H9 (cell line): ENCODE measurements around the gene RAD1. TPM values are rescaled to one million over a fixed set of nuclear protein-coding genes. Genes with fewer than 3 reads are reported as not detected.
"Not testable (repeated sequence)": the region's sequence is repeated elsewhere in the genome, so short reads cannot be mapped to it uniquely, and the experiment has no call there.

ENCODE experiments used
- DNase-seq: peaks from one replicate; pipeline ENCODE4 v3.0.0-alpha.2; 2017
- H2AFZ ChIP-seq: one replicate; pipeline ENCODE4 v1.6.1; 2013; ENCODE audit warnings: mild to moderate bottlenecking, low read length, control low read depth, moderate library complexity
- H2AK5ac ChIP-seq: 2 replicates; pipeline ENCODE4 v1.6.1; 2013; ENCODE audit warnings: low read length, control low read depth, mixed read lengths; ENCODE audit not compliant: insufficient read length
- H2BK120ac ChIP-seq: one replicate; pipeline ENCODE4 v1.6.1; 2013; ENCODE audit warnings: low read depth, mild to moderate bottlenecking, low read length, control low read depth, inconsistent platforms; ENCODE audit not compliant: poor library complexity, severe bottlenecking
- H2BK12ac ChIP-seq: 2 replicates; pipeline ENCODE4 v1.6.1; 2013; ENCODE audit warnings: low read length, control low read depth, mixed read lengths, low read depth; ENCODE audit not compliant: insufficient read length
- H2BK15ac ChIP-seq: 2 replicates; pipeline ENCODE4 v1.6.1; 2013; ENCODE audit warnings: low read depth, low read length, control low read depth
- H2BK20ac ChIP-seq: one replicate; pipeline ENCODE4 v1.6.1; 2013; ENCODE audit warnings: low read depth, mild to moderate bottlenecking, low read length, control low read depth, inconsistent platforms; ENCODE audit not compliant: poor library complexity, severe bottlenecking
- H2BK5ac ChIP-seq: 2 replicates; pipeline ENCODE4 v1.6.1; 2013; ENCODE audit warnings: low read length, control low read depth, mixed read lengths; ENCODE audit not compliant: insufficient read length
- H3K14ac ChIP-seq: 2 replicates; pipeline ENCODE4 v1.6.1; 2013; ENCODE audit warnings: low read length, control low read depth; ENCODE audit not compliant: insufficient read depth
- H3K18ac ChIP-seq: 2 replicates; pipeline ENCODE4 v1.6.1; 2013; ENCODE audit warnings: low read depth, mild to moderate bottlenecking, mixed read lengths, low read length, control low read depth; ENCODE audit not compliant: insufficient read length
- H3K23ac ChIP-seq: 2 replicates; pipeline ENCODE4 v1.6.1; 2013; ENCODE audit warnings: low read length, control low read depth, mixed read lengths, low read depth; ENCODE audit not compliant: insufficient read length
- H3K23me2 ChIP-seq: 2 replicates; pipeline ENCODE4 v1.6.1; 2013; ENCODE audit warnings: low read depth, mild to moderate bottlenecking, mixed read lengths, low read length, control low read depth; ENCODE audit not compliant: insufficient read length, poor library complexity, severe bottlenecking
- H3K27ac ChIP-seq: 2 replicates; pipeline ENCODE4 v1.5.1; 2013; ENCODE audit warnings: low read length, control low read depth, mixed read lengths, low read depth; ENCODE audit not compliant: insufficient read length
- H3K27me3 ChIP-seq: 2 replicates; pipeline ENCODE4 v1.6.1; 2013; ENCODE audit warnings: low read length, control low read depth, inconsistent platforms; ENCODE audit not compliant: insufficient read depth
- H3K4ac ChIP-seq: 2 replicates; pipeline ENCODE4 v1.6.1; 2013; ENCODE audit warnings: low read depth, mild to moderate bottlenecking, control low read depth, inconsistent platforms, low read length, moderate library complexity
- H3K4me1 ChIP-seq: 2 replicates; pipeline ENCODE4 v1.6.1; 2013; ENCODE audit warnings: low read length, control low read depth, inconsistent platforms; ENCODE audit not compliant: insufficient read depth
- H3K4me2 ChIP-seq: 2 replicates; pipeline ENCODE4 v1.6.1; 2013; ENCODE audit warnings: low read length, control low read depth, mixed read lengths; ENCODE audit not compliant: insufficient read length, insufficient read depth
- H3K56ac ChIP-seq: 2 replicates; pipeline ENCODE4 v1.6.1; 2013; ENCODE audit warnings: low read depth, mild to moderate bottlenecking, mixed read lengths, low read length, control low read depth; ENCODE audit not compliant: insufficient read length
- H3K79me1 ChIP-seq: 2 replicates; pipeline ENCODE4 v1.6.1; 2013; ENCODE audit warnings: low read depth, mild to moderate bottlenecking, moderate library complexity, low read length, control low read depth, inconsistent platforms; ENCODE audit not compliant: insufficient read depth, poor library complexity, severe bottlenecking
- H3K79me2 ChIP-seq: 2 replicates; pipeline ENCODE4 v1.6.1; 2013; ENCODE audit warnings: low read length, control low read depth, inconsistent platforms; ENCODE audit not compliant: insufficient read depth
- H3K9ac ChIP-seq: 2 replicates; pipeline ENCODE4 v1.6.1; 2013; ENCODE audit warnings: low read length, control low read depth, mixed read lengths; ENCODE audit not compliant: insufficient read length; ENCODE audit errors: extremely low read depth
- H3K9me3 ChIP-seq: one replicate; pipeline ENCODE4 v1.6.1; 2013; ENCODE audit warnings: low read depth, low read length, inconsistent platforms; ENCODE audit not compliant: control insufficient read depth
- H3T11ph ChIP-seq: one replicate; pipeline ENCODE4 v1.6.1; 2013; ENCODE audit warnings: mild to moderate bottlenecking, low read length, control low read depth, inconsistent platforms
- H4K20me1 ChIP-seq: one replicate; pipeline ENCODE4 v1.6.1; 2013; ENCODE audit not compliant: control insufficient read depth, insufficient read length, insufficient read depth
- H4K5ac ChIP-seq: 2 replicates; pipeline ENCODE4 v1.6.1; 2013; ENCODE audit warnings: low read depth, mild to moderate bottlenecking, mixed read lengths, low read length, control low read depth; ENCODE audit not compliant: insufficient read length
- H4K8ac ChIP-seq: replicated peaks from 2 replicates; pipeline ENCODE4 v1.6.1; 2013; ENCODE audit warnings: low read length, control low read depth, mixed read lengths, low read depth; ENCODE audit not compliant: insufficient read length
- H4K91ac ChIP-seq: 2 replicates; pipeline ENCODE4 v1.6.1; 2013; ENCODE audit warnings: low read depth, mild to moderate bottlenecking, moderate library complexity, mixed read lengths, low read length, control low read depth; ENCODE audit not compliant: insufficient read length
- H3K27ac Mint-ChIP-seq, 3 experiments: 2 replicates in 2 of 3; 3 replicates in 1 of 3; pipeline ENCODE4 v1.8.0; 2020 to 2021; ENCODE audit warnings: mixed read lengths in 3 of 3, mild to moderate bottlenecking in 1 of 3, moderate library complexity in 1 of 3
- H3K27me3 Mint-ChIP-seq: 2 replicates; pipeline ENCODE4 v1.8.0; 2021; ENCODE audit warnings: low read depth, mild to moderate bottlenecking, moderate library complexity, mixed read lengths
- H3K36me3 Mint-ChIP-seq, 3 experiments: 2 replicates in 2 of 3; 3 replicates in 1 of 3; pipeline ENCODE4 v1.8.0; 2020 to 2021; ENCODE audit warnings: low read depth in 3 of 3, mixed read lengths in 3 of 3; ENCODE audit not compliant: insufficient read depth in 1 of 3
- H3K4me1 Mint-ChIP-seq, 2 experiments: 2 replicates each; pipeline ENCODE4 v1.8.0; 2020; ENCODE audit warnings: mixed read lengths in 2 of 2
- H3K4me3 Mint-ChIP-seq, 2 experiments: 2 replicates in 1 of 2; 3 replicates in 1 of 2; pipeline ENCODE4 v1.8.0; 2020 to 2021; ENCODE audit warnings: mild to moderate bottlenecking in 2 of 2, mixed read lengths in 2 of 2, moderate library complexity in 1 of 2
- H3K9me3 Mint-ChIP-seq, 2 experiments: 2 replicates in 1 of 2; 3 replicates in 1 of 2; pipeline ENCODE4 v1.8.0; 2020; ENCODE audit warnings: mild to moderate bottlenecking in 2 of 2, mixed read lengths in 2 of 2, moderate library complexity in 1 of 2
- CTCF ChIP-seq: fragments of 200-600 bp; sonication (generic); conservative IDR thresholded peaks from 3 replicates; pipeline ENCODE4 v1.8.0; 2021; ENCODE audit warnings: antibody characterized with exemption, mild to moderate bottlenecking
- WGBS: extraction: QIAGEN DNeasy Blood & Tissue Kit; methylation state at CpG from one replicate; pipeline ENCODE4 v1.1.7; 2013; ENCODE audit warnings: missing lambda C conversion rate, low lambda C conversion rate, mixed read lengths; ENCODE audit not compliant: insufficient read length; ENCODE audit errors: extremely low coverage; 5-methylcytosine and 5-hydroxymethylcytosine counted together
- total RNA-seq: library from RNA; stranded (reverse); gene quantifications from 2 replicates; pipeline ENCODE4 v1.2.1, GENCODE V29; 2021

The RAD1 gene
- total RNA-seq, 1 experiment from 2014 or later = 39.5 TPM

- H4K8ac ChIP-seq = no peak overlapping the region
- Mint-ChIP-seq H3K27me3 (no peaks in the 10 kb centered on the region), H3K27ac (no peak overlapping the region; a peak in 1 of 7 replicates), H3K36me3 (peaks cover 34 to 79% (median 69%) of the 10 kb centered on the region in 3 experiments), H3K4me3 (no peak overlapping the region), H3K4me1 (peaks cover 2 to 4% of the 10 kb centered on the region in 2 experiments; a peak in 3 of 4 replicates), H3K9me3 (no peaks in the 10 kb centered on the region)
- no peaks in the 10 kb centered on the region for H3K4me1 ChIP-seq
- H2BK5ac ChIP-seq = no peak overlapping the region
- no peak overlapping the region for H4K91ac ChIP-seq
- no peak overlapping the region for H2BK15ac ChIP-seq
- H3K23ac ChIP-seq = no peak overlapping the region
- no peak overlapping the region for H3K14ac ChIP-seq
- no peaks in the 10 kb centered on the region for H3K79me2 ChIP-seq
- no peak overlapping the region for H3K4ac ChIP-seq
- no peak overlapping the region for H3K4me2 ChIP-seq
- no peak for DNase-seq
- no peak overlapping the region for H2AFZ ChIP-seq
- H2AK5ac ChIP-seq = no peak overlapping the region
- TF ChIP-seq CTCF = no peak
- no peaks in the 10 kb centered on the region for H3K9me3 ChIP-seq
- H3K56ac ChIP-seq = no peak overlapping the region
- no peak overlapping the region for H4K5ac ChIP-seq
- H3K23me2 ChIP-seq = no peaks in the 10 kb centered on the region
- no peaks in the 10 kb centered on the region for H4K20me1 ChIP-seq
- no peak overlapping the region for H2BK20ac ChIP-seq
- no peaks in the 10 kb centered on the region for H3K79me1 ChIP-seq
- no CpG with 5 or more reads among the region's 3 CpGs for WGBS
- no peaks in the 10 kb centered on the region for H3K27me3 ChIP-seq
- H3T11ph ChIP-seq = no peak overlapping the region
- no peak overlapping the region for H2BK120ac ChIP-seq
- no peak overlapping the region for H3K18ac ChIP-seq
- H3K27ac ChIP-seq = no peak overlapping the region
- no peak overlapping the region for H2BK12ac ChIP-seq
- H3K9ac ChIP-seq = no peak overlapping the region
These were observed 8.6 kb upstream of the RAD1 start for GRCh38 chr5:34923694-34924461.

- not testable (repeated sequence) for H3T11ph ChIP-seq, H4K8ac ChIP-seq, DNase-seq, H3K14ac ChIP-seq, H3K23me2 ChIP-seq, H3K56ac ChIP-seq, H3K4me1 Mint-ChIP-seq, H2BK12ac ChIP-seq, H2BK5ac ChIP-seq, H3K27me3 ChIP-seq, H3K9me3 Mint-ChIP-seq, H3K27ac ChIP-seq, H3K4me1 ChIP-seq, H3K79me2 ChIP-seq, H2AK5ac ChIP-seq, H3K4ac ChIP-seq, H2BK120ac ChIP-seq, H3K79me1 ChIP-seq, H3K4me3 Mint-ChIP-seq, H4K91ac ChIP-seq, H4K5ac ChIP-seq, H3K9me3 ChIP-seq, H3K27me3 Mint-ChIP-seq, H3K23ac ChIP-seq, H2BK20ac ChIP-seq, H3K18ac ChIP-seq, H4K20me1 ChIP-seq, H2BK15ac ChIP-seq, H2AFZ ChIP-seq, H3K9ac ChIP-seq, H3K4me2 ChIP-seq
- Mint-ChIP-seq H3K36me3 (peaks cover 34 to 84% (median 73%) of the 10 kb centered on the region in 3 experiments), H3K27ac (peak overlapping the region in 1 of 3 experiments; percentile 44; a peak in 1 of 7 replicates)
- no CpG with 5 or more reads among the region's 9 CpGs for WGBS
These were observed 8.0 kb upstream of the RAD1 start for GRCh38 chr5:34923256-34923655.
